Stimulated activated effector memory CD8-positive, alpha-beta T cell treated with anti-CD3 and anti-CD28 coated beads, Interleukin-12 subunit alpha, Interleukin-12 subunit beta, amount 100 ng/mL, for 72 hours (primary cell): ENCODE data around the gene ARHGEF1.

Experiments
- ATAC-seq: fragments of 150-1000 bp; cut with Tn5 transposase; 2 replicates; pipeline ENCODE4 v1.10.0; 2021
- DNase-seq, 2 donors: peaks; one replicate each; pipeline ENCODE4 v3.0.0; 2021 to 2022; ENCODE audit warnings: low spot score in 2 of 2
- H3K27ac Mint-ChIP-seq: one replicate; pipeline ENCODE4 v1.8.0; 2022; ENCODE audit warnings: mild to moderate bottlenecking, mixed read lengths
- H3K36me3 Mint-ChIP-seq: one replicate; pipeline ENCODE4 v1.8.0; 2022; ENCODE audit warnings: mild to moderate bottlenecking, mixed read lengths
- H3K4me1 Mint-ChIP-seq: one replicate; pipeline ENCODE4 v1.8.0; 2022; ENCODE audit warnings: mixed read lengths
- H3K4me3 Mint-ChIP-seq: one replicate; pipeline ENCODE4 v1.8.0; 2022; ENCODE audit warnings: mild to moderate bottlenecking, mixed read lengths
- H3K9me3 Mint-ChIP-seq: one replicate; pipeline ENCODE4 v1.8.0; 2022; ENCODE audit warnings: mixed read lengths

The ARHGEF1 gene

GRCh38 chr19:41924151-41925145, 41.5 kb downstream of the ARHGEF1 start:
- no peaks in the 10 kb centered on the region for H3K9me3 Mint-ChIP-seq
- no peaks in the 10 kb centered on the region for H3K36me3 Mint-ChIP-seq
- no peak for ATAC-seq
- no peak overlapping the region for H3K27ac Mint-ChIP-seq
- H3K4me3 Mint-ChIP-seq, result no peak overlapping the region
- DNase-seq, result no peak
- peaks cover 31% of the 10 kb centered on the region for H3K4me1 Mint-ChIP-seq

GRCh38 chr19:41925208-41926003, 42.4 kb downstream of the ARHGEF1 start:
- H3K36me3 Mint-ChIP-seq, result no peaks in the 10 kb centered on the region
- H3K27ac Mint-ChIP-seq, result no peak overlapping the region
- peaks cover 40% of the 10 kb centered on the region for H3K4me1 Mint-ChIP-seq
- H3K4me3 Mint-ChIP-seq, result no peak overlapping the region
- DNase-seq (no peak), ATAC-seq (no peak)
- no peaks in the 10 kb centered on the region for H3K9me3 Mint-ChIP-seq

DNA sequence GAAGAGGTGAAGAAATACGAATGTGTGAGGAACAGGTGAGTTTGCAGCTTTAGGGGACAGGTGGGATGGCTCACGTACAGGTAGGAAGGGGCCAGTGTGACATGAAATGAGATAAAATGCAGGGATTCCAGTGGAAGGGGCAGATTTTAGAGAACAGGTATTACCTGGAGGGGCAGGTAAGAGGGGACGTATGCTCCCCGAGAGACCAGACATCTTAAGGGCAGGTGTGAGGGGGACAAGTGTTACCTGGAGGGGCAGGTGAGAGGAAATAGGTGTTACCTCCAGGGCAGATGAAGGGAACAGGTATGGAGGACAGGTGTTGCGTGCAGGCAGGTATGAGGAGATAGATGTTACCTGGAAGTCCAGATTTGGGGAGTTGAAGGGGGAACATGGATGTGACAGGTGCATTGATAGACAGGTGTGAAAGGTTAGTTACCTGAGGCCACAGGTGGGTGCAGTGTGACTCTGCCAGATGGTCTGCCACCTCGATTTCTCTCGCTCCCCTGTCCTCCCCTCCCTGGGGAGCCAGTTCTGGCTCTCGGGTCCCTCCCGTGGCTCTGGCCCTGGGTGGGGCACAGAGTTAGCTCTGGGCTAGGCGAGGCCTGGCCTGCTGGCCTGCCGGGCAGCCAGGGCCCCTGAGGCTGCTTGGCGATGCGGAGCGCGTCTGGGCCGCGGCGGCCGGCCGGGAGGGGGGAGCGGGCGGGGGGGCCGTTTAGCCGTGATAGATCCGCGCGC, 43.2 kb downstream of the ARHGEF1 start:
- Mint-ChIP-seq H3K36me3 (no peaks in the 10 kb centered on the region), H3K4me3 (no peak overlapping the region), H3K9me3 (no peaks in the 10 kb centered on the region), H3K27ac (no peak overlapping the region), H3K4me1 (peaks cover 40% of the 10 kb centered on the region)
- no peak for ATAC-seq
- DNase-seq, result no peak

DNA sequence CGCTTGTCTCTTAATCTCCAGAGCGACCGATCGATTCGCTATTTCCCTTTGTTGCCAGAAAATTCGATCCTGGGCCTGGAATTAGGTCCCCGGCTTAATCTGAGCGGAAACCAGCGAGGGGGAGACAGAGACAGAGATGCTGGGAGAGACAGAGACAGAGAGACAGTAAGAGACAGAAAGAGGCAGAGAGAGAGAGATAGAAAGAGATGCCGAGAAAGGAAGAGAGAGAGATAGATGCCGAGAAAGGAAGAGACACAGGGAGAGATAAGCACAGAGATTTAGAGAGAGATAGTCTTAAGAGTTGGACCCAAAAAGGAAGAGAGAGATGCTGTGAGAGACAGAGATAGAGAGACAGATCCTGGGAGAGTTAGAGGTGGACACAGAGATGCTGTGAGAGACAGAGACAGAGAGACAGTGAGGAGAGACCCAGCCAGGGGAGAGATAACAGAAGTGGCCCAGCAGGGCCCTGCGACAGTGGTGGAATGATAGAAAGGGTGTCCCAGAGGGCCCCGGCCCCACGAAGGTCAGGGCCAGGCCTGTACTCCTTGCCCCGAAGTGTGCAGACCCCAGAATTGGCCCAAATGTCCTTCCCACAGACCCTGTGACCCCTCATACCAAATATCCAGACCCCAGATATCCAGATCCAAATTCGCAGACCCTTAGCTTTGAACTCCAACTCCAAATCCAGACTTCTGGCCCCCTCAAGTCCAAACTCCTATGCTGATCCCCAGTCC, 43.9 kb downstream of the ARHGEF1 start:
- Mint-ChIP-seq H3K4me3 (no peak overlapping the region), H3K9me3 (no peaks in the 10 kb centered on the region), H3K36me3 (no peaks in the 10 kb centered on the region), H3K4me1 (peaks cover 35% of the 10 kb centered on the region), H3K27ac (no peak overlapping the region)
- no peak for ATAC-seq
- no peak for DNase-seq

DNA sequence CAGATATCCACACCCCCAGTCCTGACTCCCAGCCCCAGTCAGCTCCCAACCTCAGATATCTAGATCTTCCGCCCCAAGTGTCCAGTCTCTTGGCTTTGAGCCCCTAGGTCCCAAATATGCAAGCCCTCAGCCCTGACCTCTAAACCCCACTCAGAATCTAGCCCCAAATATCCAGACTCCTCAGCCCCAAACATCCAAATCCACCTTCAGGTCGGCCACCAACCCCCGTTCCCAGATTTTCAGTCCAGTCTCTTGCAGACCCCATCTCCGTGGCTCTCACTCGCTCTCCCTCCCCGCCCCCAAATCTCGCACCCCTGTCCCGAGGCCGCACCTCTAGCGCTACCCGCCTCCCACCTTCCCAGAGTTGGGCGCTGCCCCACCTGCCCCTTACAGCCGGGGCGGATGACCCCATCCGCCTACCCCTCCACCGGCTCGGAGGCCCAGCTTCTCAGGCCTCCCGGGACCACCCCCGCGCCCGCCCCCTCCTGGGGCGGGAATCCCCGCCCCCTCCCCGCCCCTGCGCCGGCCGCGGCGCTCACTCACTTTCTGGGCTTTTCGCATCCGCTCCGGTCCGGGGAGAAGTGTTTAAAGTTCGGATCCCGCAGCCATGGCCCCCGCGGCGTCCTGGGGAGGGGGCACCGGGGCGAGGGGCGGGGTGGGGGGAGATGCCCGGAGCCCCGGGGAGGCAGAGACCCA, 44.7 kb downstream of the ARHGEF1 start:
- ATAC-seq (peak; percentile 15), DNase-seq (no peak)
- Mint-ChIP-seq H3K4me1 (peaks cover 32% of the 10 kb centered on the region), H3K4me3 (no peak overlapping the region), H3K9me3 (no peaks in the 10 kb centered on the region), H3K36me3 (no peaks in the 10 kb centered on the region), H3K27ac (no peak overlapping the region)

- DNase-seq (no peak), ATAC-seq (peak; percentile 59)
- no peaks in the 10 kb centered on the region for H3K9me3 Mint-ChIP-seq
- no peaks in the 10 kb centered on the region for H3K36me3 Mint-ChIP-seq
- H3K4me3 Mint-ChIP-seq, result no peak within 1 kb of the TSS
- H3K4me1 Mint-ChIP-seq, result peaks cover 31% of the 10 kb centered on the region
- H3K27ac Mint-ChIP-seq, result peak within 1 kb of the TSS; percentile 8
Measured at GRCh38 chr19:41928221-41928683, 45.3 kb downstream of the ARHGEF1 start, which contains the start of gene ERFL. TSS of gene ERFL (minus strand) at chr19:41928449. CDS start at chr19:41912919, 15,530 bp downstream.

GRCh38 chr19:41928754-41929535, 46.0 kb downstream of the ARHGEF1 start:
- Mint-ChIP-seq H3K27ac (peak overlapping the region; percentile 8), H3K9me3 (no peaks in the 10 kb centered on the region), H3K4me3 (no peak overlapping the region), H3K4me1 (peaks cover 34% of the 10 kb centered on the region), H3K36me3 (no peaks in the 10 kb centered on the region)
- ATAC-seq (peak; percentile 69), DNase-seq (no peak)

DNA sequence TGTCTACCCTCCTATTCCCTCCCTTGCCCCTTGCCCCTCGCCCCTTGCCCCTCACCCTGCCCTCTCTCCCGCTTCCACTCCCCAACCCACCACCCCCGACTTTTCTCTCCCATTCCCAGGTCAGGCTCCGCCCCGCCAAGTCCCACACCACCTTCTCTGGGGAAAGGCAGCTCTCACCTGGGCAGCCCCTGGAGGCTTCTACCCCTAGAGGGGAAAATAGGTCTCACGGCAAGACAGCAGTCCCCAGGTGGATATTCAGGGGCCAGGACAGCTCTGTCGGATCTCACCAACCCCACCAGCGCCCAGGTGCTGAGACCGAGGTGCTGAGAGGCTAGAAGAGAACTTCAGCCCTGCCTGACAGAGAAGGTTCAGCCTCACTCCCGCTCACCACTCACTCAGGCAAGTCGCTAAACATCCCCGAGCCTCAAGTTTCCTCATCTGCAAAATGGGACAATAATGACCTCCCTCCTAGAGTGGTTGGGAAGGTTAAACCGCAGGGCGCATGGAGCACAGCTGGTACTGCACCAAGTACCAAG, 46.6 kb downstream of the ARHGEF1 start:
- ATAC-seq, result no peak
- Mint-ChIP-seq H3K4me1 (peaks cover 41% of the 10 kb centered on the region), H3K27ac (no peak overlapping the region), H3K9me3 (no peaks in the 10 kb centered on the region), H3K36me3 (no peaks in the 10 kb centered on the region), H3K4me3 (no peak overlapping the region)
- DNase-seq, result no peak

DNA sequence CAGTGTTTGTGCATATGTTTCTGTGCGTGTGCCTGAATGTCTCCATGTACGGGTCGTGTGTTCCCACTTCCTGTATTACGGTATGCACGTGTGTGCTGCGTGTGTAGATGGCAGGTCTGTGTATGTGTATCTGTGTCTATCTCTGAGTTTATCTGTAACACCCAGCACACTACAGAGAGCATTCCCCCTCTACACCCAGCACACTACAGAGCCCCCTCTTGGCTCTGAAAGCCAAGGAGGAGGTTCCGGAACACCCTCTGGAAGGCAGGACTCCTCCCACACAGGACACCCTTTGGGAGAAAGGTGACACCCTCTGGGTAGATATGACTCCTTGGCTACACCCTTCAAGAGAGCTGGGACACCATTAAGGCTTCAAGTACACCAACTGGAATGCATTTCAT, 47.3 kb downstream of the ARHGEF1 start:
- DNase-seq (no peak), ATAC-seq (no peak)
- H3K9me3 Mint-ChIP-seq, result no peaks in the 10 kb centered on the region
- no peak overlapping the region for H3K4me3 Mint-ChIP-seq
- H3K36me3 Mint-ChIP-seq, result no peaks in the 10 kb centered on the region
- H3K4me1 Mint-ChIP-seq, result peaks cover 48% of the 10 kb centered on the region
- no peak overlapping the region for H3K27ac Mint-ChIP-seq

DNA sequence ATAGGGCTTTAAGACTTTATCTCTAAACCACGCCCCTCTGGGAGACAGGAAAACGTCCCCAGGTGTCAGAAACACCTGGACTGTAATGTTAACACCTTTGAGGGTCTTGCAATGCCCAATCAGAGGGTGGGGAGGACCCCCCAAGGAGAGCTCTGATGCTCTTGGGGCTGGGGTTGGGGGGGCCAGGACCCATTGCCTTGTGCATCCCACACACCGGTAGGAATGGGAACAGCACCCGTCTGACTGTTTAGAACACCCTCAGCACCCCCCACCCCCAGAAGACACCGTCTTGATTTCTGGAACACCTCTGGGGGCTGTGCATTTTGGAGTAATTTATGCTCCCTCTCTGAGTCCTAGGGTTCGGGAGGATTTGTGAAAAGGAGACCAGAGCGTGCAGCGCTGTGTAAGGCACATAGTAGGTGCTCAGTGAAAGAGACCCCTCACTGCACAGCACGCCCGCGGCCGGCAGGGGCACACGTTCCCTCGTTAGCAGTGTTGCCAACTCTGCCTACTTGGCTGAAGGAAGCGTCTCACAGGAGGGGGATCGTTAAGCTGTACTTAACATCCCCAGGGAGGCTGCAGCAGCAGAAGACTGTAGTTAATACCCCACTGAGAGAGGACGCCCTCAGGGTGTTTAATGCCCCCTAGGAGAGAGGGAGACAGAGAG, 48.1 kb downstream of the ARHGEF1 start:
- Mint-ChIP-seq H3K4me3 (no peak overlapping the region), H3K4me1 (peaks cover 53% of the 10 kb centered on the region), H3K36me3 (no peaks in the 10 kb centered on the region), H3K27ac (no peak overlapping the region), H3K9me3 (no peaks in the 10 kb centered on the region)
- DNase-seq (no peak), ATAC-seq (no peak)

GRCh38 chr19:41932259-41932719, 49.3 kb downstream of the ARHGEF1 start:
- H3K4me3 Mint-ChIP-seq, result no peak overlapping the region
- H3K4me1 Mint-ChIP-seq, result peaks cover 66% of the 10 kb centered on the region
- no peaks in the 10 kb centered on the region for H3K9me3 Mint-ChIP-seq
- no peak overlapping the region for H3K27ac Mint-ChIP-seq
- DNase-seq, result no peak
- ATAC-seq, result no peak
- H3K36me3 Mint-ChIP-seq, result peaks cover under 1% of the 10 kb centered on the region

DNA sequence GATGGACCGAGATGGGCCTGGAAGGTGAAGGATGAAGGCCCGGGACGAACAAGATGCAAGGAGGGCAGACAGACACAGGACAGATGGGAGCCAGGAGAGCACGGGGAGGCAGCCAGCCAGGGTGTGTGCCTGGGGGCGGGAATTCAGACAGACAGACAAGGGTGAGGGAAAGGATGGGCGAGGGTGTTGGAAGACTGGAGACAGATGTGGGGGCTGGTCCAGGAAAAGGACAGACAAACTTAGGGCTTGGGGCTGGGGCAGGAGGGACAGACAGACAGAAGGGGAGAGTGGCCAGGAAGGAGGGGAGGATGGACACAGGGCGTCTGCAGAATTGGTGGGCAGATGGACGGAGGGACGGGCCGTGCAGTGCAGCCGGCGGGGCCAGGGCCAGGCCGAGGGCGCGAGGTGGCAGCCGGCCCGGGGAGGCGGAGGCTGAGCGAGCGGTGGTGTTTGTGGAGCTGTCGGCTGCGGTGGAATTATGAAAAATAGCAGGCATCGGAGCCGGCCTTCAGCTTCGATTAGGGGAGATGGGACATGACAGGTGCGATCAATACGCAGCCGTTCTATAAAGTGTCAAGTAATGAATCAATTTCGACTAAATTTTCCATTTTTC, 49.8 kb downstream of the ARHGEF1 start:
- DNase-seq (no peak), ATAC-seq (no peak)
- Mint-ChIP-seq H3K27ac (no peak overlapping the region), H3K4me3 (no peak overlapping the region), H3K36me3 (peaks cover 6% of the 10 kb centered on the region), H3K9me3 (no peaks in the 10 kb centered on the region), H3K4me1 (peaks cover 71% of the 10 kb centered on the region)
